NCI-H2196 (cell line): ENCODE results near the gene USP26.
"Not testable (repeated sequence)": the region's sequence is repeated elsewhere in the genome, so short reads cannot be mapped to it uniquely, and the experiment has no call there.

Experiments used
- DNase-seq: peaks from one replicate; lab custom pipeline; 2025; ENCODE audit not compliant: unreplicated experiment; lab: John Stamatoyannopoulos, UW

USP26 gene

GRCh38 chrX:133097031-133097430 lies at the start of gene USP26:
Gene USP26, minus strand, starts transcription at chrX:133097109. Its CDS starts 68,889 bp downstream, at chrX:133028220.
- DNase-seq: no peak

GRCh38 chrX:133134282-133134681 lies 37.4 kb upstream of the USP26 start:
- DNase-seq: no peak

- no peak for DNase-seq
These were observed 23.5 kb upstream of the USP26 start for GRCh38 chrX:133120406-133120805.

- no peak for DNase-seq
These were observed 2.7 kb downstream of the USP26 start for GRCh38 chrX:133094098-133094731.

GRCh38 chrX:133090236-133090809 lies 6.6 kb downstream of the USP26 start:
- no peak for DNase-seq

- no peak for DNase-seq
These were observed 7.5 kb downstream of the USP26 start for GRCh38 chrX:133089411-133089810.

GRCh38 chrX:133085785-133086184 lies 11.1 kb downstream of the USP26 start:
- no peak for DNase-seq

- not testable (repeated sequence) for DNase-seq
These were observed 11.9 kb downstream of the USP26 start for GRCh38 chrX:133085056-133085455.

- DNase-seq: no peak
These were observed 13.0 kb downstream of the USP26 start for GRCh38 chrX:133083899-133084298.

GRCh38 chrX:133081990-133082389 lies 14.9 kb downstream of the USP26 start:
- no peak for DNase-seq

GRCh38 chrX:133077856-133078255 lies 19.1 kb downstream of the USP26 start:
- not testable (repeated sequence) for DNase-seq

GRCh38 chrX:133072566-133072965 lies 24.3 kb downstream of the USP26 start:
- no peak for DNase-seq

- no peak for DNase-seq
These were observed 28.4 kb downstream of the USP26 start for GRCh38 chrX:133068461-133068860.

GRCh38 chrX:133056341-133056740 lies 40.6 kb downstream of the USP26 start:
- no peak for DNase-seq

GRCh38 chrX:133054761-133055405 lies 42.0 kb downstream of the USP26 start:
- DNase-seq: no peak

- no peak for DNase-seq
These were observed 42.9 kb downstream of the USP26 start for GRCh38 chrX:133053861-133054598.

- DNase-seq: no peak
These were observed 48.2 kb downstream of the USP26 start for GRCh38 chrX:133048751-133049150.

GRCh38 chrX:133046601-133047000 lies 50.3 kb downstream of the USP26 start:
- DNase-seq: no peak

GRCh38 chrX:133045986-133046385 lies 50.9 kb downstream of the USP26 start:
- DNase-seq: no peak

GRCh38 chrX:133044145-133044786 lies 52.6 kb downstream of the USP26 start:
- DNase-seq: not testable (repeated sequence)

GRCh38 chrX:133042260-133042659 lies 54.6 kb downstream of the USP26 start:
- DNase-seq: no peak
